Measurements from ENCODE around the gene PLD6. TPM values are rescaled to one million over a fixed set of nuclear protein-coding genes. Genes with fewer than 3 reads are reported as not detected.

PLD6 gene
- total RNA-seq, 1 experiment from 2014 or later = 15.5 TPM

- no peak overlapping the region for H3K27ac ChIP-seq (ENCODE audit: low read depth, low read length, poor library complexity, severe bottlenecking)
- TF ChIP-seq, protein P1, sequence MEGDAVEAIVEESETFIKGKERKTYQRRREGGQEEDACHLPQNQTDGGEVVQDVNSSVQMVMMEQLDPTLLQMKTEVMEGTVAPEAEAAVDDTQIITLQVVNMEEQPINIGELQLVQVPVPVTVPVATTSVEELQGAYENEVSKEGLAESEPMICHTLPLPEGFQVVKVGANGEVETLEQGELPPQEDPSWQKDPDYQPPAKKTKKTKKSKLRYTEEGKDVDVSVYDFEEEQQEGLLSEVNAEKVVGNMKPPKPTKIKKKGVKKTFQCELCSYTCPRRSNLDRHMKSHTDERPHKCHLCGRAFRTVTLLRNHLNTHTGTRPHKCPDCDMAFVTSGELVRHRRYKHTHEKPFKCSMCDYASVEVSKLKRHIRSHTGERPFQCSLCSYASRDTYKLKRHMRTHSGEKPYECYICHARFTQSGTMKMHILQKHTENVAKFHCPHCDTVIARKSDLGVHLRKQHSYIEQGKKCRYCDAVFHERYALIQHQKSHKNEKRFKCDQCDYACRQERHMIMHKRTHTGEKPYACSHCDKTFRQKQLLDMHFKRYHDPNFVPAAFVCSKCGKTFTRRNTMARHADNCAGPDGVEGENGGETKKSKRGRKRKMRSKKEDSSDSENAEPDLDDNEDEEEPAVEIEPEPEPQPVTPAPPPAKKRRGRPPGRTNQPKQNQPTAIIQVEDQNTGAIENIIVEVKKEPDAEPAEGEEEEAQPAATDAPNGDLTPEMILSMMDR (conservative IDR thresholded peaks at IDR 0.05; ENCODE audit: low read depth, low read length) = no peak
- no peak for TF ChIP-seq EZH2 (IDR thresholded peaks at IDR 0.05; ENCODE audit: borderline replicate concordance, low read depth, low read length, poor library complexity, severe bottlenecking)
- no peaks in the 10 kb centered on the region for H3K9me3 ChIP-seq (ENCODE audit: low read depth, low read length, poor library complexity, severe bottlenecking)
- ChIA-PET POLR2A (ENCODE audit: low non-redundant PET) (no interaction called here), CTCF (no interaction called here)
- no peaks in the 10 kb centered on the region for H3K27me3 ChIP-seq (replicated peaks; ENCODE audit: insufficient read depth, low read depth, low read length, poor library complexity)
- peaks cover 70% of the 10 kb centered on the region for H3K36me3 ChIP-seq (ENCODE audit: insufficient read depth, low read length, poor library complexity, severe bottlenecking)
- intact Hi-C loops (cut with micrococcal nuclease; ENCODE audit: unreplicated experiment) = no loop called here
- no TSS peak for BruUV-seq (replicated peaks)
- no peak overlapping the region for H3K4me3 ChIP-seq (ENCODE audit: low read depth, low read length, poor library complexity, severe bottlenecking)
- DNase-seq (ENCODE audit: low spot score) = no peak
- H3K4me1 ChIP-seq (ENCODE audit: insufficient read depth, low read length, poor library complexity, severe bottlenecking) = no peaks in the 10 kb centered on the region
Measured at GRCh38 chr17:17164156-17164555, 42.0 kb downstream of the PLD6 start.

GRCh38 chr17:17161759-17162158, 44.4 kb downstream of the PLD6 start:
- TF ChIP-seq, protein P1 (conservative IDR thresholded peaks at IDR 0.05; ENCODE audit: low read depth, low read length) = no peak
- no peak for TF ChIP-seq EZH2 (IDR thresholded peaks at IDR 0.05; ENCODE audit: borderline replicate concordance, low read depth, low read length, poor library complexity, severe bottlenecking)
- Histone ChIP-seq H3K4me1 (ENCODE audit: insufficient read depth, low read length, poor library complexity, severe bottlenecking) (no peaks in the 10 kb centered on the region), H3K9me3 (ENCODE audit: low read depth, low read length, poor library complexity, severe bottlenecking) (no peaks in the 10 kb centered on the region), H3K4me3 (ENCODE audit: low read depth, low read length, poor library complexity, severe bottlenecking) (no peak overlapping the region), H3K36me3 (ENCODE audit: insufficient read depth, low read length, poor library complexity, severe bottlenecking) (peaks cover 76% of the 10 kb centered on the region), H3K27ac (ENCODE audit: low read depth, low read length, poor library complexity, severe bottlenecking) (no peak overlapping the region), H3K27me3 (replicated peaks; ENCODE audit: insufficient read depth, low read depth, low read length, poor library complexity) (no peaks in the 10 kb centered on the region)
- intact Hi-C loops (cut with micrococcal nuclease; ENCODE audit: unreplicated experiment) = no loop called here
- DNase-seq (ENCODE audit: low spot score) = no peak
- ChIA-PET CTCF (no interaction called here), POLR2A (ENCODE audit: low non-redundant PET) (no interaction called here)
- BruUV-seq (replicated peaks) = no TSS peak

DNA sequence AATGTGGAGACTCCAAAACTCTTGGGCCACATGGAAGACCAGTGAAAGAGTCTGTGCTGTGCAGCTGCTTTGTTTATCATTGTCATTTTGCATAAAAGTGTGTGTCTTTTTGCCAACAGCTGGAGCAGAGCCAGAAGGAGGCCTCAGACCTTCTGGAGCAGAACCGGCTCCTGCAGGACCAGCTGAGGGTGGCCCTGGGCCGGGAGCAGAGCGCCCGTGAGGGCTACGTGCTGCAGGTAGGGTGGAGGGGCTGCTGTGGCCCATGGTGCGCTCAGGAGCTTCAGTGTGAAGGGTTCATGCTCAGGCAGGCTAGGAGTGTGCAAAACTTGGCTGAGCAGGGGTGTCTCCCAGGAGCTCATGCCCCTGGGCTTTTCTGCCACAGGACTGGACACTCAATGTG, 45.0 kb downstream of the PLD6 start:
- intact Hi-C loops (cut with micrococcal nuclease; ENCODE audit: unreplicated experiment) = no loop called here
- Histone ChIP-seq H3K4me1 (ENCODE audit: insufficient read depth, low read length, poor library complexity, severe bottlenecking) (no peaks in the 10 kb centered on the region), H3K36me3 (ENCODE audit: insufficient read depth, low read length, poor library complexity, severe bottlenecking) (peaks cover 75% of the 10 kb centered on the region), H3K27me3 (replicated peaks; ENCODE audit: insufficient read depth, low read depth, low read length, poor library complexity) (no peaks in the 10 kb centered on the region), H3K9me3 (ENCODE audit: low read depth, low read length, poor library complexity, severe bottlenecking) (no peaks in the 10 kb centered on the region), H3K27ac (ENCODE audit: low read depth, low read length, poor library complexity, severe bottlenecking) (no peak overlapping the region), H3K4me3 (ENCODE audit: low read depth, low read length, poor library complexity, severe bottlenecking) (no peak overlapping the region)
- DNase-seq (ENCODE audit: low spot score) = no peak
- ChIA-PET POLR2A (ENCODE audit: low non-redundant PET) (no interaction called here), CTCF (no interaction called here)
- no TSS peak for BruUV-seq (replicated peaks)
- TF ChIP-seq EZH2 (IDR thresholded peaks at IDR 0.05; ENCODE audit: borderline replicate concordance, low read depth, low read length, poor library complexity, severe bottlenecking) = no peak
- TF ChIP-seq, protein P1 (conservative IDR thresholded peaks at IDR 0.05; ENCODE audit: low read depth, low read length) = no peak
